ENCODE results near the gene AKTIP. TPM values are rescaled to one million over a fixed set of nuclear protein-coding genes. Genes with fewer than 3 reads are reported as not detected.
A peak's percentile ranks its signal among the peaks of the same experiment; 100 is the strongest.

The AKTIP gene
- total and polyA plus RNA-seq, 9 of the 15 experiments (the other 6 are each of a cell fraction or from before 2014, with no cell fraction given): 3.0 to 10.7 (median 4.4) TPM

DNA sequence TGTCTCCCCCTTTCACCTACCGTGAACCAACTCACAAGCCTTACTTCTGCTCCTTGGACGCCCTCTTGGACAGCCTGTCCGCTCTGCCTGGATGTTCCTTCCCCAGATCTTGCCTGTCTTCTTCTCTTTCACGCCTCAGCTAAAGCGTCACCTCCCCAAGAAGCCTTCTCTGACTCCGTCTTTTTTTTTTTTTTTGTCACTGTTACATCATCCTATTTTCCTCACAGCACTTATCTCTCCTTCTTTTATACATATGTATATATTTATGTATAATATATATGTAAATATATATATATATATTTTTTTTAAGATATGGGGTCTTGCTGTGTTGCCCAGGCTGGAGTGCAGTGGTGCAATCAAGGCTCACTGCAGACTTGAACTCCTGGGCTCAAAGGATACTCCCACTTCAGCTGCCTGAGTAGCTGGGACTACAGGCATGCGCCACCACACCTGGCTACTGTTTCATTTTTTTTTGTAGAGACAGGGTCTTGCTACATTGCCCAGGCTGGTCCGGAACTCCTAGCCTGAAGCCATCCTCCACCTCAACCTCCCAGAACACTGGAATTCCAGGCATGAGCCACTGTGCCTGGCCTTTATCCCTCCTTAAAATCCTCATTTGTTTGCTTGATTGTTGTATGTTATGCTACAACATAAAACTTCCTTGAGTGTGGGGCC lies 16.5 kb upstream of the AKTIP start:
- H3K4me1 ChIP-seq (replicated peaks in 1 of 2; ENCODE audit: control insufficient read depth in 2 of 2, insufficient read depth in 2 of 2, low read length in 2 of 2): peaks cover 0 to 6% of the 10 kb centered on the region in 2 experiments; a peak in 2 of 5 replicates
- DNase-seq (ENCODE audit: extremely low read depth in 1 of 4, low spot score in 3 of 4) (no peak), ATAC-seq (no peak), FAIRE-seq (no peak)
- no peak overlapping the region for H3K27ac ChIP-seq (ENCODE audit: extremely low read depth, low read depth, low read length)
- H3K9ac ChIP-seq (ENCODE audit: insufficient read depth in 1 of 2, low read depth in 2 of 2, low read length in 2 of 2): no peak overlapping the region
- no peaks in the 10 kb centered on the region for H3K9me1 ChIP-seq (ENCODE audit: control insufficient read depth, insufficient read depth, low read length)
- H3K36me3 ChIP-seq (ENCODE audit: control insufficient read depth, insufficient read depth, low read length): no peaks in the 10 kb centered on the region
- H3K79me2 ChIP-seq (ENCODE audit: control insufficient read depth, insufficient read depth, low read length): no peaks in the 10 kb centered on the region
- TF ChIP-seq, protein P1, sequence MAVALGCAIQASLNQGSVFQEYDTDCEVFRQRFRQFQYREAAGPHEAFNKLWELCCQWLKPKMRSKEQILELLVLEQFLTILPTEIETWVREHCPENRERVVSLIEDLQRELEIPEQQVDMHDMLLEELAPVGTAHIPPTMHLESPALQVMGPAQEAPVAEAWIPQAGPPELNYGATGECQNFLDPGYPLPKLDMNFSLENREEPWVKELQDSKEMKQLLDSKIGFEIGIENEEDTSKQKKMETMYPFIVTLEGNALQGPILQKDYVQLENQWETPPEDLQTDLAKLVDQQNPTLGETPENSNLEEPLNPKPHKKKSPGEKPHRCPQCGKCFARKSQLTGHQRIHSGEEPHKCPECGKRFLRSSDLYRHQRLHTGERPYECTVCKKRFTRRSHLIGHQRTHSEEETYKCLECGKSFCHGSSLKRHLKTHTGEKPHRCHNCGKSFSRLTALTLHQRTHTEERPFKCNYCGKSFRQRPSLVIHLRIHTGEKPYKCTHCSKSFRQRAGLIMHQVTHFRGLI (CRISPR knock-in tag; IDR thresholded peaks at IDR 0.05): no peak
- TF ChIP-seq, protein P2, sequence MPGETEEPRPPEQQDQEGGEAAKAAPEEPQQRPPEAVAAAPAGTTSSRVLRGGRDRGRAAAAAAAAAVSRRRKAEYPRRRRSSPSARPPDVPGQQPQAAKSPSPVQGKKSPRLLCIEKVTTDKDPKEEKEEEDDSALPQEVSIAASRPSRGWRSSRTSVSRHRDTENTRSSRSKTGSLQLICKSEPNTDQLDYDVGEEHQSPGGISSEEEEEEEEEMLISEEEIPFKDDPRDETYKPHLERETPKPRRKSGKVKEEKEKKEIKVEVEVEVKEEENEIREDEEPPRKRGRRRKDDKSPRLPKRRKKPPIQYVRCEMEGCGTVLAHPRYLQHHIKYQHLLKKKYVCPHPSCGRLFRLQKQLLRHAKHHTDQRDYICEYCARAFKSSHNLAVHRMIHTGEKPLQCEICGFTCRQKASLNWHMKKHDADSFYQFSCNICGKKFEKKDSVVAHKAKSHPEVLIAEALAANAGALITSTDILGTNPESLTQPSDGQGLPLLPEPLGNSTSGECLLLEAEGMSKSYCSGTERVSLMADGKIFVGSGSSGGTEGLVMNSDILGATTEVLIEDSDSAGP (CRISPR knock-in tag; IDR thresholded peaks at IDR 0.05): no peak
- TF ChIP-seq RBM39 (optimal IDR thresholded peaks at IDR 0.05; ENCODE audit: low read depth, low read length) (no peak), CEBPG (CRISPR knock-in tag; IDR thresholded peaks at IDR 0.05) (no peak), CEBPG (tag; conservative IDR thresholded peaks at IDR 0.05 in 1 of 2, IDR thresholded peaks at IDR 0.05 in 1 of 2) (peak in 1 of 2 experiments; percentile 50; a peak in 1 of 4 replicates), RBM17 (IDR thresholded peaks at IDR 0.05; ENCODE audit: borderline replicate concordance, low read depth, low read length) (no peak), SUPT5H (IDR thresholded peaks at IDR 0.05) (no peak), TCFL5 (CRISPR knock-in tag; conservative IDR thresholded peaks at IDR 0.05) (no peak), ARID1B (IDR thresholded peaks at IDR 0.05) (no peak), ZNF311 (CRISPR knock-in tag; IDR thresholded peaks at IDR 0.05) (no peak), ZNF121 (CRISPR knock-in tag; conservative IDR thresholded peaks at IDR 0.05) (peak; percentile 89)
- H3K4me2 ChIP-seq (ENCODE audit: insufficient read depth, low read length): no peak overlapping the region
- no peak overlapping the region; the same call in 1 of the 2 replicates for H2AFZ ChIP-seq (ENCODE audit: low read depth, low read length)
- BruUV-seq (replicated peaks): no TSS peak
- POLR2A ChIA-PET: no interaction called here
- intact Hi-C loops (cut with micrococcal nuclease): no loop called here
- in situ Hi-C loops (cut with MboI): loop anchor here (25.0 kb wide), 1 partner anchor 1332 kb away; no protein-coding TSS in a partner anchor
- CTCF ChIA-PET (ENCODE audit: low intra/inter-chr PET ratio): no interaction called here
- H3K4me3 ChIP-seq: no peak overlapping the region
- 29% methylated on average over 8 of the region's 8 CpGs for WGBS (ENCODE audit: insufficient coverage, low coverage, missing lambda C conversion rate)
- peaks cover 20 to 35% of the 10 kb centered on the region in 2 experiments for H3K27me3 ChIP-seq (ENCODE audit: control insufficient read depth in 2 of 2, insufficient read depth in 2 of 2, low read length in 2 of 2)
- H3K9me3 ChIP-seq (replicated peaks; ENCODE audit: control insufficient read depth, insufficient read depth, low read depth, low read length): no peaks in the 10 kb centered on the region
- H4K20me1 ChIP-seq (replicated peaks; ENCODE audit: control insufficient read depth, insufficient read depth, low read length): no peaks in the 10 kb centered on the region
